GM21786 (cell line): ENCODE measurements around the gene ROM1.
"Not testable (repeated sequence)": the region's sequence is repeated elsewhere in the genome, so short reads cannot be mapped to it uniquely, and the experiment has no call there.

Experiments
- ATAC-seq: cut with Tn5 transposase; IDR thresholded peaks from one replicate; pipeline ENCODE4 v1.9.1; 2021; ENCODE audit not compliant: unreplicated experiment

The ROM1 gene

DNA sequence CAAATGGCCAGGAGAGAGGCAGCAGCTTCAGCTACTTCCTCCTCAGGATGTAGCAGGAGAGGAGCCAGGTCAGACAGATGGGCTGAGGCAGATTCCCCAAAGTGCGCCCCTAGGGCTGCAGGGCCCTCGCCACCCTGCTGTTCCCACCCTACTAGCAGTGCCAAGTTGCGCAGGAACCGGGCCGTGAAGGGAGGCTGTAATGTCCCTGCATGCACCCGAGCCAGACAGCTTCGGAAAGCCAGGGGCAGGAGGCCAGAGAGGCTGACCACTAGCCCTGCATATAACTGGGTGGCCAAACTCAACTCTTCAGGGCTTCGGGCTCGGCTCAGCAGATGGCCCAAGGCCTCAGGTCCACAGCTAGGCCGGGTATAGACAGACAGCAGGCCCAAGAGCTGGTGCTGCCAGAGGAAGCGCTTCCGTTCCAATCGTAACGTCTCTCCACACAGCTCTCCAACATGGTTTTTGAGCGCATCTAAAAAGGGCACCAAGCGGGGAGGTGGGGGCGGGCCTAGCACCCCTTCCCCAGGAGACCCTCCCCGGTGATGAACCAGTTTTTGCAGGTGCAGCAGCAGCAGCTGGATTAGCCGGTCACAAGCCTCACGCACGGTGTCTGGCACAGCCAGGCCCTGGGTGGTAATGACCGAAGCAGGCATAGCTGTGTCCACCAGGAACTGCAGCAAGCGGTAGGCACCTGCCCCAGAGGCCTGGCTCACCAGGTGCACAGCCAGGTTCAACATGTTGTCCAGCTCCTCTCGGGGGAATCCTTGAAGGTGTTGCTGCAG, 35.3 kb downstream of the ROM1 start:
- ATAC-seq, result no peak

DNA sequence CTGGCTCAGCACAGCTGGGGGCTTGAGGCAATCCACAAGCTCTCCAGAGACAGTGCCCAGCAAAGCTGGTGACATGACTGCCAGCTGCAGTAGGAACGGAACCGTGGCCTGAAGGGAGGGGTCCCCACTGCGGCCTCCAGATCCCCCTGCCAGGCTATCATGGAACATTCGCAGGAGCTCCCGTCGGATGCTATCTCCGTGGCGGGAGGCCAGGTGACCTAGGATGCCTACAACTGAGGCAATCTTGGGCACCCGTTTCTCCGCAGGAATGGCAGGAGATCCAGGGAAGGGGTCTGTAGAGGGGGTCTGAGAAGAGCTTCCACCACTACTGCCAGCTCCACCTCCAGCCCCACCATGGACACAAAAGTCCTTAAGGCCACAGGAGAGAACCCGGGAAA, 35.9 kb downstream of the ROM1 start:
- no peak for ATAC-seq

DNA sequence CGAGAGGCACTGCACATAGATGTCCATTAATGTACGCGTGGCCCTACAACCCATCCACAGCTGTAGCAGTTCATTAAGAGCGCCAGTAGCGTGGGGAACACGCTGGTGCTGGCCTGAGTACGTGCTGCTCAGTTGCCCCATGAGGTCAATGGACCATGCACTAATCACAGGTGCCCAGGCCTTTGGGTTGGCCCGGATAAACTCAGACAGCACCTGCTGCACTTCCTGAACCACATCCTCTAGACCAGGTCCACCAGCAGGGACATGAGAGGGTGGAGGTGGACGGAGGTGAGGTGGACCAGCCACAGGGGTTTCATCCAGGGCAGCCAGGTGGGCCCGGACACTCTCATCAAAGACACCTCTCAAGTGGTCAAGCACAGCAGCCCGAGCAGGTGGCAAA, 36.4 kb downstream of the ROM1 start:
- no peak for ATAC-seq

DNA sequence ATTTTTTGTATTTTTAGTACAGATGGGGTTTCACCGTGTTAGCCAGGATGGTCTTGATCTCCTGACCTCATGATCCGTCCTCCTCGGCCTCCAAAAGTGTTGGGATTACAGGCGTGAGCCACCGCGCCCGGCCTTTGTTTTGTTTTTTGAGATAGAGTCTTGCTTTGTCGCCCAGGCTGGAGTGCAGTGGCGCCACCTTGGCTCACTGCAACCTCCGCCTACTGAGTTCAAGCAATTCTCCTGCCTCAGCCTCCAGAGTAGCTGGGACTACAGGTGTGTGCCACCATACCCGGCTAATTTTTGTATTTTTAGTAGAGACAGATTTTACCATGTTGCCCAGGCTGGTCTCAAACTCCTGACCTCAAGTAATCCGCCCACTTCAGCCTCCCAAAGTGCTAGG, 37.2 kb downstream of the ROM1 start:
- ATAC-seq, result not testable (repeated sequence)

DNA sequence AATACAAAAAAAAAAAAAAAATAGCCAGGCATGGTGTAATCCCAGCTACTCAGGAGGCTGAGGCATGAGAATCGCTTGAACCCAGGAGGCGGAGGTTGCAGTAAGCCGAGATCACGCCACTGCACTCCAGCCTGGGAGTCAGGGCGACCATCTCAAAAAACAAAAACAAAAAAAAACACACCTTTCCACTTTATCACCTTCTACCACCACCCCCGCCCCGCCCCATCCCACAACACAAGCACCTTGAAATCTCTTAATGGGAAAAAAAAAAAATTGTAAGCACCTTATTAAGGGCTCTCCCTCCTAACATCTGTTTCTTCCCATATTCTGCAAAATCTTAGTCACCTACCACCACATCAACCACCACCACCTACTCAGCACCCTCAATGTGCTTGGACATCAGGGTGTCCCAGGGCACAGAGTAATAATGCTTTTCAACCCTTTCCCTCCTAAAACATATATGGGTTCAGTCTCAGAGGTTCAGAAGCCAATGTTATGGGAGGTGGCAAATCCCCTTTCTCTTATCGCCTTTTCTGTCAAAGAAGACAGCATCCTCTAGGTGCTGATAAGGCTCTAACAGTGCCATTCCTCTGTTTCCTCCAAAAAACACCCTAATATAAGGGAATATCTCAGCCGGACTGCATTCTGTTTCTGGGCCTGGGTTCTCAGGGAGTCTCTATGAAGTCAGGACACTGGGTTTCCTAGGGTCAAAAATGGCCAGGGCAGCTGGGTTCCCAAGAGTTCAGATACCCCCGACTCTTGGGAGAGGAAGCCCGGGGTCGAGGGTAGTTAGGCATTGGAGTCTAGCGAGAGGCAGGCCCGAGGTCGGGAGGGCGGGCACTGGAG, 39.3 kb downstream of the ROM1 start:
- ATAC-seq, result peak; percentile 25

DNA sequence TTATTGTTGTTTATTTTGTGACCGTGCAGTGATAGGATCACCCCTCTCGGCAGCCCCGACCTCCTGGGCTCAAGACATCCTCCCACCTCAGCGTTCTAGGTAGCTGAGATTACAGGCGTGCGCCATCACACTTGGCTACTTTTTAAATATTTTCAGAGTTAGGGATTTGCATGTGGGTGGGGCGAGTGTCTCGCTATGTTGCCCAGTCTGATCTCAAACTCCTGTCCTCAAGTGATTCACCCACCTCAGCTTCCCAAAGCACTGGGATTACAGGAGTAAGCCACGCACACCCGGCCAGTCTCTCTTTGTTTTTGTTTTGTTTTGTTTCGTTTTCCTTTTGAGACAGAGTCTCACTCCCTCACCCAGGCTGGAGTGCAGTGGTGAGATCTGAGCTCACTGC, 41.2 kb downstream of the ROM1 start:
- no peak for ATAC-seq

DNA sequence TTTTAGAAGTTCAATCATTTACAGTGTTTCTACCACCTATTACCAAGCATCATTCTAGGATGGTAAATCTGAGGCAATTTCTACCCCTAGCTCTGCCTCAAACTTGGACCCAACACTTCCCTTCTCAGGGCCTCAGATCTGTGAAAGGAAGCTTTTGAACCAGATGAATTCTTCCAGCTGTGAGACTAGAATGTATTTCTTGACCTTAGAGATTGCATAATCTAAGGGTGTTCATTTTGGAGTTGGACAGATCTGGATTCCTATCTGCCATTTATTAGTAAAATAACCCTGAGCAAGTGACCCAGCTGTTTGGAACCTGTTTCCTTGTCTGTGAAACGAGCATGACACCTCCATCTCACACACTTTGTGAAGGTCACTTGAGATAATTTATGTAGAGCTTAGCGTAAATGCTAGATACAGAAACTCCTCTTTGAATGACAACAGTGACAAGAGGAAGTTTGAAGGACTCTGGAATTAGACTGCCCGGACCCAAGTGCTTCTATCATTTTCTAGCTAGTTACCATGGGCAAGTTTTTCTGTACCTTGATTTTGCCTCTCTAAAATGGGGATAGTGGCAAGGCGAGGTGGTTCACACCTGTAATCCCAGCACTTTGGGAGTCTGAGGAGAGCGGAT, 43.9 kb downstream of the ROM1 start:
- no peak for ATAC-seq

DNA sequence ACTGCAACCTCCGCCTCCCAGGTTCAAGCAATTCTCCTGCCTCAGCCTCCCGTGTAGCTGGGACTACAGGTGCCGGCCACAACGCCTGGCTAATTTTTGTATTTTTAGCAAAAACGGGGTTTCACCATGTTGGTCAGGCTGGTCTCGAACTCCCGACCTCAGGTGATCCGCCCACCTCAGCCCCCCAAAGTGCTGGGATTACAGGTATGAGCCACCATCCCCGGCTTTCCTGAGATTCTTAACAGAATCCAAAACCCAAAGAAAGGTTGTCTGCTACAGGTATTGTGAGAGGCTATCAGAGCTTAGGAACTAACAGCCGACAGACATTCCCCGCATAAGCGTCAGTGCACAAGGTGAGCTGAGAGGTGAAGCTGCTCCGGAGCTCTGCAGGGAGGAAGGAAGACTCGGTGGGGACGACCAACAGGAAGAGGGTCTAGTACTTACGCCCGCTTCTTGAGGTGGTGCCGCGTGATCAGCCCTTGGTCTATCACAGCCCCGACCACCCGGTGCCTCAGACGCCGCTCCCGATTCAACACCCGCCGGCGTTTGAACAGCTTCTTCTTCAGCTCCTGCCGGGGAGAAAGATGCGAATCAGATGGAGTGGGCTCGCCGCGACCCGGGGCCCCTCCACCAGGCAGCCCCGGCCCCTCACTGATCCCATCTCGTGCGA, 51.5 kb downstream of the ROM1 start:
- peak; percentile 25 for ATAC-seq
